Esophagus muscularis mucosa (tissue), 4 donors: ENCODE measurements around the gene CLCN7. TPM values are rescaled to one million over a fixed set of nuclear protein-coding genes. Genes with fewer than 3 reads are reported as not detected.
"Not testable (repeated sequence)": the region's sequence is repeated elsewhere in the genome, so short reads cannot be mapped to it uniquely, and the experiment has no call there.

Experiments
- DNase-seq: peaks from one replicate; pipeline ENCODE4 v3.0.0-alpha.2; 2017; ENCODE audit errors: extremely low spot score
- H3K27ac ChIP-seq, 4 donors: fragments of 200-600 bp; sonication (generic); replicated peaks in 1 of 4; 1 replicate in 3 of 4; 2 replicates in 1 of 4; pipeline ENCODE4 v1.5.1; 2016 to 2019; ENCODE audit warnings: mild to moderate bottlenecking in 1 of 4
- H3K27me3 ChIP-seq, 4 donors: fragments of 200-600 bp; sonication (generic); one replicate each; pipeline versions ENCODE4 v1.5.1 to v1.6.0; 2016 to 2019
- H3K36me3 ChIP-seq, 4 donors: fragments of 200-600 bp; sonication (generic); one replicate each; pipeline ENCODE4 v1.5.1; 2016 to 2019
- H3K4me1 ChIP-seq, 4 donors: fragments of 200-600 bp; sonication (generic); one replicate each; pipeline ENCODE4 v1.5.1; 2016 to 2019
- H3K4me3 ChIP-seq, 4 donors: fragments of 200-600 bp; sonication (generic); 1 replicate in 2 of 4; 2 replicates in 2 of 4; pipeline ENCODE4 v1.5.1; 2016 to 2019; ENCODE audit warnings: mild to moderate bottlenecking in 4 of 4, moderate library complexity in 1 of 4
- H3K9me3 ChIP-seq, 4 donors: fragments of 200-600 bp; sonication (generic); 1 replicate in 3 of 4; 2 replicates in 1 of 4; pipeline ENCODE4 v1.5.1; 2016 to 2019
- CTCF ChIP-seq, 3 experiments: fragments of 200-600 bp in 2 of 3; fragments of 450-650 bp in 1 of 3; sonication (generic) in 2 of 3; IDR thresholded peaks; one replicate each; pipeline ENCODE4 v1.5.1; 2017 to 2019; ENCODE audit warnings: antibody characterized with exemption in 3 of 3, mild to moderate bottlenecking in 2 of 3, moderate library complexity in 1 of 3
- EP300 ChIP-seq: sonication (generic); formaldehyde crosslinking; IDR thresholded peaks from one replicate; pipeline ENCODE4 v1.6.1; 2017; ENCODE audit warnings: antibody characterized with exemption
- POLR2A ChIP-seq: fragments of 450-650 bp; IDR thresholded peaks from one replicate; pipeline ENCODE4 v1.6.1; 2017; ENCODE audit warnings: antibody characterized with exemption, moderate library complexity, mild to moderate bottlenecking, low read depth
- POLR2AphosphoS5 ChIP-seq, 2 donors: sonication (generic); formaldehyde crosslinking; IDR thresholded peaks; one replicate each; pipeline ENCODE4 v1.6.1; 2017; ENCODE audit warnings: antibody characterized with exemption in 2 of 2
- WGBS: methylation state at CpG from one replicate; pipeline ENCODE4 v1.1.5; 2018; 5-methylcytosine and 5-hydroxymethylcytosine counted together
- intact Hi-C: fragments of 100-400 bp; cut with DNase I; formaldehyde crosslinking; loops from one replicate; pipeline ENCODE4 v1.15.1; 2023
- total RNA-seq, 4 donors: library from RNA; depleted of rRNA; stranded (reverse); fragments of >200 nt; gene quantifications; one replicate each; pipeline versions ENCODE4 v1.1.0 to v1.2.1, GENCODE V29; 2016

The CLCN7 gene
- total RNA-seq, 4 donors from 2014 or later = 41.5 to 130 (median 71.9) TPM

GRCh38 chr16:1471569-1472194, 3.1 kb downstream of the CLCN7 start:
- Histone ChIP-seq H3K36me3 (no peaks in the 10 kb centered on the region), H3K4me3 (no peak overlapping the region), H3K27me3 (no peaks in the 10 kb centered on the region), H3K9me3 (no peaks in the 10 kb centered on the region), H3K4me1 (peaks cover 33 to 66% (median 48%) of the 10 kb centered on the region in 4 donors), H3K27ac (no peak overlapping the region)
- intact Hi-C loops = no loop called here
- TF ChIP-seq POLR2A = no peak
- no peak for DNase-seq
- WGBS = 80% methylated on average over 24 of the region's 26 CpGs

- H3K4me3 ChIP-seq = no peak overlapping the region
These were observed 4.2 kb downstream of the CLCN7 start for GRCh38 chr16:1470481-1471251.

GRCh38 chr16:1469693-1470201, 5.1 kb downstream of the CLCN7 start:
- H3K27ac ChIP-seq = no peak overlapping the region
- WGBS = 60% methylated on average over 20 of the region's 20 CpGs
- peaks cover 0 to 11% (median 3%) of the 10 kb centered on the region in 4 donors for H3K36me3 ChIP-seq
- peaks cover 25 to 56% (median 39%) of the 10 kb centered on the region in 4 donors for H3K4me1 ChIP-seq
- H3K4me3 ChIP-seq = no peak overlapping the region
- TF ChIP-seq POLR2A (no peak), EP300 (no peak), CTCF (IDR thresholded peaks at IDR 0.05) (no peak), POLR2AphosphoS5 (IDR thresholded peaks at IDR 0.05) (no peak)
- no peak for DNase-seq
- no peaks in the 10 kb centered on the region for H3K9me3 ChIP-seq
- H3K27me3 ChIP-seq = no peaks in the 10 kb centered on the region
- intact Hi-C loops = no loop called here

More at GRCh38 chr16:1470481-1471251, 4.2 kb downstream of the CLCN7 start:
- TF ChIP-seq POLR2AphosphoS5 (IDR thresholded peaks at IDR 0.05) (no peak), EP300 (no peak), CTCF (IDR thresholded peaks at IDR 0.05) (no peak), POLR2A (no peak)
- no peak for DNase-seq
- Histone ChIP-seq H3K4me1 (peaks cover 29 to 62% (median 43%) of the 10 kb centered on the region in 4 donors), H3K27ac (no peak overlapping the region), H3K9me3 (no peaks in the 10 kb centered on the region), H3K36me3 (peaks cover 0 to 4% (median 0%) of the 10 kb centered on the region in 4 donors), H3K27me3 (no peaks in the 10 kb centered on the region)
- 77% methylated on average over 11 of the region's 14 CpGs for WGBS
- intact Hi-C loops = no loop called here

- H3K27ac ChIP-seq, DNase-seq, intact Hi-C loops, H3K9me3 ChIP-seq, H3K27me3 ChIP-seq, H3K4me3 ChIP-seq: not testable (repeated sequence)
- 73% methylated on average over 5 of the region's 5 CpGs for WGBS
- Histone ChIP-seq H3K36me3 (peaks cover 0 to 17% (median 9%) of the 10 kb centered on the region in 4 donors), H3K4me1 (peaks cover 22 to 52% (median 37%) of the 10 kb centered on the region in 4 donors)
These were observed 5.7 kb downstream of the CLCN7 start for GRCh38 chr16:1469141-1469540.

GRCh38 chr16:1468426-1468810, 6.4 kb downstream of the CLCN7 start:
- DNase-seq = no peak
- H3K36me3 ChIP-seq = peaks cover 0 to 24% (median 11%) of the 10 kb centered on the region in 4 donors
- H3K27me3 ChIP-seq = no peaks in the 10 kb centered on the region
- TF ChIP-seq EP300 (no peak), CTCF (IDR thresholded peaks at IDR 0.05) (no peak)
- no peak overlapping the region for H3K27ac ChIP-seq
- H3K4me1 ChIP-seq = peaks cover 15 to 45% (median 30%) of the 10 kb centered on the region in 4 donors
- intact Hi-C loops = no loop called here
- no peaks in the 10 kb centered on the region for H3K9me3 ChIP-seq
- no peak overlapping the region for H3K4me3 ChIP-seq
- WGBS = 81% methylated on average over 22 of the region's 22 CpGs
